Smooth muscle cell (in vitro differentiated cells): ENCODE data around the gene DOCK6. TPM values are rescaled to one million over a fixed set of nuclear protein-coding genes. Genes with fewer than 3 reads are reported as not detected.
A peak's percentile ranks its signal among the peaks of the same experiment; 100 is the strongest.

ENCODE experiments used
- DNase-seq: peaks from one replicate; lab custom pipeline; 2025; ENCODE audit not compliant: unreplicated experiment; lab: John Stamatoyannopoulos, UW
- H2AFZ ChIP-seq: fragments of 200-600 bp; sonication (generic); 2 replicates; pipeline ENCODE4 v1.6.0; 2016; ENCODE audit warnings: antibody characterized with exemption, low read depth, mild to moderate bottlenecking
- H3F3A ChIP-seq: fragments of 200-600 bp; sonication (generic); 2 replicates; pipeline ENCODE4 v1.6.0; 2017; ENCODE audit warnings: antibody characterized with exemption, low read depth
- H3K27ac ChIP-seq: fragments of 200-600 bp; sonication (generic); 2 replicates; pipeline ENCODE4 v1.5.1; 2016; ENCODE audit warnings: low read depth, mild to moderate bottlenecking
- H3K27me3 ChIP-seq: fragments of 200-600 bp; sonication (generic); 2 replicates; pipeline ENCODE4 v1.6.1; 2016; ENCODE audit warnings: low read depth, mild to moderate bottlenecking
- H3K36me3 ChIP-seq: fragments of 200-600 bp; sonication (generic); 2 replicates; pipeline ENCODE4 v1.5.1; 2016; ENCODE audit warnings: low read depth
- H3K4me1 ChIP-seq: fragments of 200-600 bp; sonication (generic); 2 replicates; pipeline ENCODE4 v1.5.1; 2016; ENCODE audit warnings: low read depth
- H3K4me2 ChIP-seq: fragments of 200-600 bp; sonication (generic); 2 replicates; pipeline ENCODE4 v1.6.0; 2016; ENCODE audit warnings: mild to moderate bottlenecking
- H3K4me3 ChIP-seq: fragments of 200-600 bp; sonication (generic); 2 replicates; pipeline ENCODE4 v1.5.1; 2016; ENCODE audit warnings: mild to moderate bottlenecking
- H3K79me2 ChIP-seq: fragments of 200-600 bp; sonication (generic); 2 replicates; pipeline ENCODE4 v1.6.0; 2016; ENCODE audit warnings: low read depth, mild to moderate bottlenecking
- H3K9ac ChIP-seq: fragments of 200-600 bp; sonication (generic); 2 replicates; pipeline ENCODE4 v1.6.0; 2016; ENCODE audit warnings: low read depth
- H3K9me3 ChIP-seq: fragments of 200-600 bp; sonication (generic); replicated peaks from 2 replicates; pipeline ENCODE4 v1.5.1; 2016; ENCODE audit warnings: low read depth
- H4K20me1 ChIP-seq: fragments of 200-600 bp; sonication (generic); 2 replicates; pipeline ENCODE4 v1.6.0; 2016; ENCODE audit warnings: low read depth
- CTCF ChIP-seq: fragments of 200-600 bp; sonication (generic); IDR thresholded peaks from 2 replicates; pipeline ENCODE4 v1.5.1; 2017; ENCODE audit warnings: borderline replicate concordance, mild to moderate bottlenecking, antibody characterized with exemption; ENCODE audit not compliant: insufficient read depth, poor library complexity, severe bottlenecking
- WGBS: methylation state at CpG from one replicate; pipeline ENCODE4 v1.1.7; 2016; ENCODE audit warnings: low lambda C conversion rate; 5-methylcytosine and 5-hydroxymethylcytosine counted together
- polyA plus RNA-seq: library from polyadenylated mRNA; unstranded; fragments of >200 nt; fragmentation: Nextera tagmentation; extraction: Ambion mirVana; gene quantifications from 2 replicates; pipeline ENCODE4 v1.2.1, GENCODE V29; 2016
- total RNA-seq: library from RNA; depleted of rRNA; stranded (reverse); fragments of >200 nt; gene quantifications from 2 replicates; pipeline ENCODE4 v1.2.3, GENCODE V29; 2014

Gene DOCK6
- total and polyA plus RNA-seq, 2 experiments from 2014 or later = 13.8 to 14.8 TPM

GRCh38 chr19:11291415-11291814, 29.1 kb upstream of the DOCK6 start:
- Histone ChIP-seq H2AFZ (no peak overlapping the region), H3K9ac (no peak overlapping the region), H3K4me3 (no peak overlapping the region), H4K20me1 (no peaks in the 10 kb centered on the region), H3K4me2 (no peak overlapping the region), H3K79me2 (no peaks in the 10 kb centered on the region), H3F3A (no peaks in the 10 kb centered on the region), H3K36me3 (no peaks in the 10 kb centered on the region), H3K27me3 (no peaks in the 10 kb centered on the region), H3K4me1 (no peaks in the 10 kb centered on the region), H3K27ac (no peak overlapping the region), H3K9me3 (no peaks in the 10 kb centered on the region)
- WGBS = 97% methylated on average over 7 of the region's 7 CpGs
- no peak for DNase-seq
- TF ChIP-seq CTCF = no peak

- H3K4me3 ChIP-seq = no peak overlapping the region
- no peaks in the 10 kb centered on the region for H3F3A ChIP-seq
- no peaks in the 10 kb centered on the region for H3K36me3 ChIP-seq
- no peaks in the 10 kb centered on the region for H3K79me2 ChIP-seq
- no peak overlapping the region for H2AFZ ChIP-seq
- no peak overlapping the region for H3K4me2 ChIP-seq
- no peaks in the 10 kb centered on the region for H3K27me3 ChIP-seq
- 83% methylated on average over 4 of the region's 4 CpGs for WGBS
- no peaks in the 10 kb centered on the region for H3K4me1 ChIP-seq
- no peak for TF ChIP-seq CTCF
- no peak overlapping the region for H3K9ac ChIP-seq
- DNase-seq = no peak
- H3K27ac ChIP-seq = no peak overlapping the region
- no peaks in the 10 kb centered on the region for H3K9me3 ChIP-seq
- H4K20me1 ChIP-seq = no peaks in the 10 kb centered on the region
Measured at GRCh38 chr19:11290256-11290655, 27.9 kb upstream of the DOCK6 start.

DNA sequence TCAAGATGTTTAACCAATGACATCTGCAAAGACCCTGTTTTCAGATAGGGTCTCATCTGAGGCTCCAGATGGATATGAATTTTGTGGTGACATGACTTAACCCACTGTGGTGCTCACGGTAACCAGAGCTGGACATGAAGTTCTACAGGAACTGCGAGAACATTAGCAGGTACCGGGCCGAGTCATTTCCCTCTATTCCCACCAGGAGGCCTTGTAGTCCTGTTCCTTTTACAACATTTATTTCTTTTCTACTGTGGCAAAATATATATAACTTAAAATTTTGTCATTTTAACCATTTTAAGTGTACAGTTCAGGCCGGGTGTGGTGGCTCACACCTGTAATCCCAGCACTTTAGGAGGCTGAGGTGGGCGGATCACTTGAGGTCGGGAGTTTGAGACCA, 26.0 kb upstream of the DOCK6 start:
- H3K9me3 ChIP-seq = no peaks in the 10 kb centered on the region
- no peaks in the 10 kb centered on the region for H3K36me3 ChIP-seq
- 91% methylated on average over 7 of the region's 7 CpGs for WGBS
- H3K4me2 ChIP-seq = no peak overlapping the region
- H3F3A ChIP-seq = no peaks in the 10 kb centered on the region
- no peak overlapping the region for H3K9ac ChIP-seq
- TF ChIP-seq CTCF = peak; percentile 47
- H4K20me1 ChIP-seq = no peaks in the 10 kb centered on the region
- no peak overlapping the region for H3K4me3 ChIP-seq
- H3K27ac ChIP-seq = no peak overlapping the region
- H2AFZ ChIP-seq = no peak overlapping the region
- no peak for DNase-seq
- H3K27me3 ChIP-seq = no peaks in the 10 kb centered on the region
- H3K79me2 ChIP-seq = no peaks in the 10 kb centered on the region
- H3K4me1 ChIP-seq = no peaks in the 10 kb centered on the region

DNA sequence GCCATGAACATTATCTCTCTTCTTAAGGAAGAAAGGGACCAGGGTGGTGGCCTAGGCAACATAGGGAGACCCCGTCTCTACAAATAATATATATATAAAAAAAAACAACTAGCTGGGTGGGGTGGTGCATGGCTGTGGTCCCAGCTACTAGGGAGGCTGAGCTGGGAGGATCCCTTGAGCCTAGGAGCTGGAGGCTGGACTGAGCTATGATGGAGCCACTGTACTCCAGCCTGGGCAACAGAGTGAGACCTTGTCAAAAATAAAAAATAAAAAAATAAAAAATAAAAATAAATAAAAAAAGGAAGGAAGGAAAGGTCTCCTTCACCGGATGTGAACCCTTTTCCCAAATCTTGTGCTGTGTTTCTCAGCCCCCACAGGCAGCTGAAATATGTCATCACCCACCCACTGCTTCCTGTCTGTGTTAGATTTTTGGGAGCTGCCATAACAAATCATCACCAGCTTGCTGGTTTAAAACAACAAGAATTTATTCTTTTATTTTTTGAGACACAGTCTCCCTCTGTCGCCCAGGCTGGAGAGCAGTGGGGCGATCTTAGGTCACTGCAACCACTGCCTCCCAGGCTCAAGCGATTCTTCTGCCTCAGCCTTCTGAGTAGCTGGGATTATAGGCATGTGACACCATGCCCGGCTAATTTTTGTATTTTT, 24.1 kb upstream of the DOCK6 start:
- no peak overlapping the region for H3K9ac ChIP-seq
- H3F3A ChIP-seq = no peaks in the 10 kb centered on the region
- no peaks in the 10 kb centered on the region for H3K27me3 ChIP-seq
- no peaks in the 10 kb centered on the region for H3K36me3 ChIP-seq
- no peak for DNase-seq
- H3K4me3 ChIP-seq = no peak overlapping the region
- no peak for TF ChIP-seq CTCF
- H3K4me2 ChIP-seq = no peak overlapping the region
- 61% methylated on average over 6 of the region's 6 CpGs for WGBS
- H3K27ac ChIP-seq = no peak overlapping the region
- H3K79me2 ChIP-seq = no peaks in the 10 kb centered on the region
- H3K4me1 ChIP-seq = no peaks in the 10 kb centered on the region
- H3K9me3 ChIP-seq = no peaks in the 10 kb centered on the region
- H4K20me1 ChIP-seq = no peaks in the 10 kb centered on the region
- peak overlapping the region; percentile 77 for H2AFZ ChIP-seq
